ENCODE measurements around the gene LHX2. TPM values are rescaled to one million over a fixed set of nuclear protein-coding genes. Genes with fewer than 3 reads are reported as not detected.

LHX2 gene
- total RNA-seq, 2 experiments from 2014 or later = not detected

DNA sequence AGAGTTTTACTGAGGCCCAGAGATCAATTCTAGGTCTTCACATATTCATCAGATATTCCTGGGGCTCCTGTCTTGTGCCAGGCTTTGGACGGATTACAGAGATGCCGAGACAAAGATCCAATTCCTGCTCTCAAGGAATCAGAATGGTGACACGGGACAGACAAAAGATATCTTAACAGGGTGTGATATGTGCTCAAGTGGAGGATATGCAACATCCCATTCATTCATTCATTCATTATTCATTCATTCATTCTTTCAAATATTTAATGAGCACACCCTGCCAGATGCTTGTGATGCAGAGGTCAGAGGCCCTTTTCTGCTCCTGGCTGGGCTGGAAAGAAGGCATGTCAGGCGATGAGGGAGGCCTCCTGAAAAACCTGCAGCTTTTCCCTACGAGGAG, 21.8 kb downstream of the LHX2 start:
- POLR2A ChIA-PET = interaction anchor here (0.9 kb wide), 1 partner anchor 341 kb away, joined by 4 read pairs; no protein-coding TSS in a partner anchor
- H3K27me3 Mint-ChIP-seq (ENCODE audit: low read depth) = peaks cover 44% of the 10 kb centered on the region
- no peaks in the 10 kb centered on the region for H3K4me1 Mint-ChIP-seq (ENCODE audit: low read depth)
- no peak for DNase-seq
- H3K36me3 Mint-ChIP-seq (ENCODE audit: low read depth) = no peaks in the 10 kb centered on the region
- no peak overlapping the region for H3K27ac Mint-ChIP-seq
- no peaks in the 10 kb centered on the region for H3K9me3 Mint-ChIP-seq (ENCODE audit: insufficient read depth)
- no peak overlapping the region for H3K4me3 Mint-ChIP-seq
- no peak for ATAC-seq
- CTCF ChIA-PET = interaction anchor here (1.8 kb wide), 1 partner anchor 8 kb away, joined by 4 read pairs; no protein-coding TSS in a partner anchor

DNA sequence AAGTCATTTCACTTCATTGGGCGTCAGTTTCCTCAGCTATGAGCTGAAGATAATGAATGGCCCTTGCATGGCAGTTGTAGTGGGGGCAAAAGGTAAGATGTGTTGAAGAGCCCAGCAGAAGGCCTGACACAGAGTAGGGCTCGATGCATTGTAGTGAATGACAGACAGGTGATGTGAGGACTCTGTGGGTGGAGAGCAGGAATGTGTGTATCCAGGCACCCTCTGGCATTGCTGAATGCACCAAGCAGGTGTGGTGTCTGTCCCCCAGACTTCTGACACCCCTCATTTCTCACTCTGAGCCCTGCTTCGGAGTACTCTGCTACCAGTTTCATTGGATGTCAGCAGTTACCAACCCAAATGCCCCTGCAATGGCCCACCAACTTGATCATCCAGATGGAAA, 22.4 kb downstream of the LHX2 start:
- Mint-ChIP-seq H3K4me1 (ENCODE audit: low read depth) (no peaks in the 10 kb centered on the region), H3K27me3 (ENCODE audit: low read depth) (peaks cover 44% of the 10 kb centered on the region), H3K36me3 (ENCODE audit: low read depth) (no peaks in the 10 kb centered on the region), H3K4me3 (no peak overlapping the region), H3K9me3 (ENCODE audit: insufficient read depth) (no peaks in the 10 kb centered on the region), H3K27ac (no peak overlapping the region)
- DNase-seq (no peak), ATAC-seq (no peak)
- ChIA-PET POLR2A (interaction anchor here (0.9 kb wide), 1 partner anchor 340 kb away, joined by 4 read pairs; no protein-coding TSS in a partner anchor), CTCF (no interaction called here)

DNA sequence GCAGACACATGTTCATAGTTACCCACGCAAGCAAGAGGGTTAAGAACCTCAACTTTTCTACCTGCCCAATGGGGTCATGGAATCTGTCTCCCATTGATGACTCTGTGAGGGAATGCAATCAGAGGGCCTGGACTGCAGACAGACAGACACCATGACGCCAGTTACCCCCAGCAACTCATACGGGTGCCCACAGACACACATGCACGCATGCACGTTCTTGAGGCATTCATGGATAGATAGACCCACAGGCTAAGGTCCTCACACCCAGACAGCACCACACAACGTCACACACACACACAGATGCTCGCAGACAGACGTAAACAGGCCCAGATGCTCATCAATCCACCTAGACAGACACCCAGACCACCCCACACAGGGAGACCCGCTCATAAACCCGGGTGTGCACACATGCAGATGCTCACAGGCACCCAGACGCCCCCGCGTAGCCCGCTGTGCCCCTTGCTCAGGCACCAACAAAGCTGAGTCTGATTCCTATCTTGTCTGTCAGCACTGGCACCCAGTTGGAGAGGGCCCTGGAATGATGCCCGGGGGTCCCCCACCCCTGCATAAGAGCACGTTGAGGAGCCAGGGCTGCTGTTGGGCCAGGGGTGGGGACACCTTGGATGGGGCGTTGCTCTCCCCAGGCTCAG, 23.6 kb downstream of the LHX2 start:
- H3K4me3 Mint-ChIP-seq = no peak overlapping the region
- H3K4me1 Mint-ChIP-seq (ENCODE audit: low read depth) = no peaks in the 10 kb centered on the region
- H3K36me3 Mint-ChIP-seq (ENCODE audit: low read depth) = no peaks in the 10 kb centered on the region
- no peak overlapping the region for H3K27ac Mint-ChIP-seq
- ATAC-seq = no peak
- CTCF ChIA-PET = no interaction called here
- POLR2A ChIA-PET = no interaction called here
- H3K27me3 Mint-ChIP-seq (ENCODE audit: low read depth) = peaks cover 54% of the 10 kb centered on the region
- DNase-seq = no peak
- H3K9me3 Mint-ChIP-seq (ENCODE audit: insufficient read depth) = no peaks in the 10 kb centered on the region

DNA sequence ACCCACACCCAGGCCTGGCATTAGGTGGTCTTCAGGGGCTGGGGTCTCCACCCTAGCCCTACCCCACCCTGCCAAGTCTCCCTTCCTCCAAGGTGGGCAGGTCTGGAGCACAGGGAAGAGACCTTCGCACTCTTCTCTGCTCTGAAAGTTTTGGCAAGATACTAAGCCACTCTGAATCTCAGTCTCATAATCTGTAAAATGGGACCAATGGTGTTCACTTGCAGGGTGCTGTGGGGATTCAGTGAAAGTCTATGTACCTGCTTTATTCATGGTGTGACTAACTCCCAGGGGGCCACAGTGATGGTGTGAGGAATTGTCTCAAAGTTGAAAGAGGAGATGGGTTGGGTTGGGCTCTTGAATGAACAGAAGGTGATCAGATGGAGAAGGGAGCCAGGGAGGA, 25.0 kb downstream of the LHX2 start:
- ATAC-seq = no peak
- Mint-ChIP-seq H3K27ac (no peak overlapping the region), H3K27me3 (ENCODE audit: low read depth) (peaks cover 54% of the 10 kb centered on the region), H3K36me3 (ENCODE audit: low read depth) (no peaks in the 10 kb centered on the region), H3K4me1 (ENCODE audit: low read depth) (peaks cover 2% of the 10 kb centered on the region), H3K9me3 (ENCODE audit: insufficient read depth) (no peaks in the 10 kb centered on the region), H3K4me3 (no peak overlapping the region)
- no peak for DNase-seq
- ChIA-PET POLR2A (no interaction called here), CTCF (no interaction called here)

DNA sequence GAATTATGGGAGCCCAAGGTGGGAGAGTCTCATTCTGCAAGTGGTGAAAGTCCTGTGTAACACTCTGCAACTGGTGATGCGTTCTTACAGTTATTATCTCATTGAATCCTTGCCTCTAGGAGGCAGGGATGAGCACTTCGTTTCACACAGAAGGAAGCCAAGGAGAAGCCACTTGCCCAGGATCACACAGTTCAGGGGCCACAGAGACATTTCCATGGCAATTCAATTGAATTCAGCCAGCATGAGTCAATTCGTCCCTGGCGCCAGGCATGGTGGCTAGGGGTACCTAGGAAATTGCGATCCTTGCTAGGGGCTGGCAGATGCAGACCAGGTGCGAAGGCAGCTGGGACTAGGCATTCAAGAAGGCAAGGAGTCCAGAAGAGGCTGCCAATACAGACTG, 26.2 kb downstream of the LHX2 start:
- no peak for DNase-seq
- Mint-ChIP-seq H3K27me3 (ENCODE audit: low read depth) (peaks cover 52% of the 10 kb centered on the region), H3K27ac (no peak overlapping the region), H3K4me3 (no peak overlapping the region), H3K9me3 (ENCODE audit: insufficient read depth) (no peaks in the 10 kb centered on the region), H3K4me1 (ENCODE audit: low read depth) (peaks cover 2% of the 10 kb centered on the region), H3K36me3 (ENCODE audit: low read depth) (no peaks in the 10 kb centered on the region)
- ATAC-seq = no peak
- POLR2A ChIA-PET = no interaction called here
- CTCF ChIA-PET = interaction anchor here (3.4 kb wide), 1 partner anchor 33 kb away, joined by 15 read pairs; no protein-coding TSS in a partner anchor

DNA sequence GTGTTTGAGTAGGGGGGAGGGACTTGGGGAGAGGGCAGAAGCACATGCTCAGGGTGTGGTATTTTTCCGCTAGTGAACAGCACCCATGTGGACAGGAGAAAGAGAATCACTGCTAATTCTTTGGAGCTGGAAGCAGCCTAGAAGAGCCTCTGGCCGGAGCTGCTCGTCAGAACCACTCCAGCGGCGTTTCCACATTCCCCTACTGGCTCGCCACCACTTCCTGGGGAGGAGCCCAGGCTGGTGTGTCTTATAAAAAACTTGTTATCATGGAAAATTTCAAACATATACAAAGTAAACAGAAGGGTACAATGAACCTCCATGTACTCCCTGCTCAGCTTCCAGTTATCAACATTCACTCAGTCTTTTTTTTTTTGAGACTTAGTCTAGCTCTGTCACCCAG, 26.7 kb downstream of the LHX2 start:
- CTCF ChIA-PET = interaction anchor here (0.7 to 3.4 kb wide), 3 partner anchors 34 to 255 kb away, joined by 3 to 15 read pairs (median 3); no protein-coding TSS in a partner anchor

DNA sequence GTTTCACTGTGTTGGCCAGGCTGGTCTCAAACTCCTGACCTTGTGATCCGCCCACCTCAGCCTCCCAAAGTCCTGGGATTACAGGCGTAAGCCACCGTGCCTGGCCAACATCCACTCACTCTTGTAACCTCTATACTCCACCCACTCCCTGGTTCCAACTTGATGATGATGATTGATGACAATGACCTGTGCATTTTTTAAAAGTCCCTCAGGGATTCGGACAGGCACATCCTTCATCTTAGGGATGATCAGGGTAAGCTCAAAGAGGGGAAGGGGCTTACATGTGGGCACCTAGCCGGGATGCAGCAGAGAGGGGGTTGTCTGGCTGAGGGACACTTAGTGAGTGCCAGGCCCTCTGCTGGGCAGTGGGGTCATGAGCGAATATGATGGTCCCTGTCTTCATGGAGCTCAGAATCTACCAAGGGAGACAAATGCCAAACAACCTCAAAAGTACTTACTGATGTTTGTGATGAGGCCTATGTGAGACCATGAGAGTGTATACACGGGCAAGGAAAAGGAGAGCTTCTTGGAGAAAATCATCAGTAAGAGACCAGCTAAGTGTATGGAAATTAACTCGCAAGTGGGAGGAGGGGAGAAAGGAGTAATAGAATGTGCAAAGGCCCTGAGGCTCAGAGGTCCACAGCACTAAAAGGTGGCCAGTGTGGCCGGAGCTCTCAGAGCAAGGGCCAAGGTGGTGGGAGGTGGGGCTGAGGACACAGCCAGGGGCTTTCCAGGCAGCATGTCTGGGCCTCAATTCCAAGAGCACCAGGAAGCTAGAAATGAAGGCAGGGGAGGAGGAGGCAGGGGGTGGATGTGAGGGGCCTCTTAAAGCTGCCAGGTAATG, 27.4 kb downstream of the LHX2 start:
- ChIA-PET POLR2A (interaction anchor here (0.7 kb wide), 1 partner anchor 239 kb away, joined by 3 read pairs; no protein-coding TSS in a partner anchor), CTCF (interaction anchor here (0.7 to 3.4 kb wide), 5 partner anchors 16 to 491 kb away, joined by 3 to 15 read pairs (median 3); no protein-coding TSS in a partner anchor)
- H3K27ac Mint-ChIP-seq = no peak overlapping the region
- H3K4me1 Mint-ChIP-seq (ENCODE audit: low read depth) = peaks cover 2% of the 10 kb centered on the region
- no peak overlapping the region for H3K4me3 Mint-ChIP-seq
- H3K9me3 Mint-ChIP-seq (ENCODE audit: insufficient read depth) = no peaks in the 10 kb centered on the region
- DNase-seq (no peak), ATAC-seq (no peak)
- no peaks in the 10 kb centered on the region for H3K36me3 Mint-ChIP-seq (ENCODE audit: low read depth)
- H3K27me3 Mint-ChIP-seq (ENCODE audit: low read depth) = peaks cover 45% of the 10 kb centered on the region

More for the DNA sequence above, 26.7 kb downstream of the LHX2 start:
- H3K4me3 Mint-ChIP-seq = no peak overlapping the region
- no peaks in the 10 kb centered on the region for H3K9me3 Mint-ChIP-seq (ENCODE audit: insufficient read depth)
- ATAC-seq (no peak), DNase-seq (no peak)
- H3K27ac Mint-ChIP-seq = no peak overlapping the region
- peaks cover 49% of the 10 kb centered on the region for H3K27me3 Mint-ChIP-seq (ENCODE audit: low read depth)
- POLR2A ChIA-PET = no interaction called here
- peaks cover 2% of the 10 kb centered on the region for H3K4me1 Mint-ChIP-seq (ENCODE audit: low read depth)
- no peaks in the 10 kb centered on the region for H3K36me3 Mint-ChIP-seq (ENCODE audit: low read depth)

DNA sequence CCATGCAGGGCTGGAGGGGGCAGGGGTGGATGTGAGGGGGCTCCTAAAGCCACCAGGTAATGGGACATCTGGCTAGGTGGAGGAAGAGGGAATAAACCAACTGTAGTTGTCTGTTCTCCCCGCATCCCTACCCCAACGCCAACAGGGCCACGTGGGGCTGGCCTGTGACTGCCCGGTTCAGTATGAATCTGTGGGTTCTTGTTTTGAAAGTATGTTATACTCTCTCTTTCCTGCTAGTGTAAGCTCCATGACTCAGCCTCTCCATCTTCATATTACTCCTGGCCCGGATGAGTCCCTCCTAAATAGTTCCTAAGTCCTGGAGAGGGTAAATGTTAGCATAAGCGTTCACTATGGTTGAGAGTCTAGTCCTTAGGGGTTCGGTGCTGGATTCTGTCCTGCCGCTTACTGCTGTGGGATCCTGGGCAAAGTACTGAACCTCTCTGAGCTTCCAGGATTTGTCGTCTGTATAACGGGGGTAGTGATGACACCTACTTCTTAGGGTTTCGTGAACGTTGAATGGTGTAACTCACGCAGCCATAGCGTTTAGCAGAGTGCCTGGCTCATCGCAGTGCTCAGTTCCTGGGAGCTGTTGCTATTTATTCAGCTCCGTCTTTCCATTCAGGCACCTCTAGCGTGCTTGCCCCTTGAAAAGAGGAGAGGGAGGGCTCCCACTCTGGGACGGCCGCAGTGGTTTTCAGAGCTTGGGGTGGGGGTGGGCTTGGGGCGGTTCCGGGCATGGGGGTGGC, 28.8 kb downstream of the LHX2 start:
- no peak for DNase-seq
- ChIA-PET POLR2A (no interaction called here), CTCF (interaction anchor here (0.8 to 3.4 kb wide), 30 partner anchors 8 to 686 kb away, joined by 3 to 40 read pairs (median 4); no protein-coding TSS in a partner anchor)
- Mint-ChIP-seq H3K27ac (no peak overlapping the region), H3K9me3 (ENCODE audit: insufficient read depth) (no peaks in the 10 kb centered on the region), H3K36me3 (ENCODE audit: low read depth) (no peaks in the 10 kb centered on the region), H3K4me1 (ENCODE audit: low read depth) (peaks cover 2% of the 10 kb centered on the region), H3K27me3 (ENCODE audit: low read depth) (peaks cover 45% of the 10 kb centered on the region), H3K4me3 (no peak overlapping the region)
- peak; percentile 7 for ATAC-seq

DNA sequence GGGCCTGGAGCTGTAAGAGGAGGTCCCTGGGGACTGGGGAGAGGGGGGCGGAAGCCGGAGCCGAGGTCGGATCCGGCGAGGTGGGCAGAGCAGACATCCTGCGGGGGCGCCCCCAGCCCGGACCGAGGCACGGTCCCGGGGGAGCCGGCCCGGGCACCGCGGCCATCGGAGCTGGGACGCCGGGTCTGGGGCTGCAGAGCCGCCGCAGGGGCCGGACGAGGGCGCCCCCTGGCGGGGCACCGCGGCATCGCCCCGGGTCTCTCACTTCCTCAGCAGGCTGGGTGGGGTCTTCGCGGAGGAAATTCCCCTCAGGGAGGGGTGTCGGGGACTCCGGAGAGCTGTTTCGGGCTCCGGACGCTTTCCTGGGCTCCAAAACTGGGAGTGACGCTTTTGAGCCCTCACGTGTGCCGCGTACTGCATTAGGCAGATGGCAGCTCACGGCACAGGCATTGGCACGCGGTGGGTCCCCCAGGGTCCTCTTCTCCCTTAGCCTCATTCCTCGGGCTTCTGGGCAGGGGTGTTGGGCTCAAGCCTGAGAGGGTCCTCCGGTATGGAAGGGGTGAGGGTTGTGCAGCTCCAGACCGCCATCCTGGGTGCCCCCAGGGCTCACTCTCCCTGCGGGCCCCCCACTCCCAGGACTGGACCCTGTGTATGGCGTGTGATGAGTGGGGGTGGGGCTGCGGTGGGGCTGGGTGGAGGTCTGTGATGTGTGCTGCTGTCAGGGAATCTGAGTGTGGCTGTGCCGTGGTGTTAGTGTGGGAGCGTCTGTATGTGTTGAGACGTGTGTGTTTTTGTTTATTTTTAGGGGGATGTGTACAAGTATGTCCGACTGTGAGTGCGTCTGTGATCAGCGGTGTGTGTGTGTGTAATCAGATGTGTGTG, 29.6 kb downstream of the LHX2 start:
- ATAC-seq = peak; percentile 57
- Mint-ChIP-seq H3K4me3 (no peak overlapping the region), H3K4me1 (ENCODE audit: low read depth) (peaks cover 2% of the 10 kb centered on the region), H3K9me3 (ENCODE audit: insufficient read depth) (no peaks in the 10 kb centered on the region), H3K27ac (no peak overlapping the region), H3K36me3 (ENCODE audit: low read depth) (no peaks in the 10 kb centered on the region), H3K27me3 (ENCODE audit: low read depth) (peaks cover 44% of the 10 kb centered on the region)
- ChIA-PET CTCF (interaction anchor here (0.8 to 3.4 kb wide), 30 partner anchors 9 to 687 kb away, joined by 3 to 40 read pairs (median 4); no protein-coding TSS in a partner anchor), POLR2A (no interaction called here)
- peak; percentile 56 for DNase-seq

DNA sequence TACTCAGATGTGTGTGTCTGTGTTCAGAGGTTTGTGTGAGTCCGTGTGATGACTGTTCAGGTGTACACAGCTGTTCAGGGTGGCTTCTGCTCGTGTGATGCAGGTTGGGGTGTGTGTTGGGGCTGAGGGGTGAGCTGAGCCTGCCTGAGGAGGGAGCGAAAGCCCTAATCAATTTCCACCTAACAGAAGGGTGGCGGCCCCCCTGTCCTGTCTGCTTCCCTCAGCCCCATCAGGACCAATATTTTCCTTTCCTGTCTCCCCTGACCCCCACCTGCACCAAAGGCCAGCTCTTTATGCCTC, 30.2 kb downstream of the LHX2 start:
- Mint-ChIP-seq H3K4me1 (ENCODE audit: low read depth) (peaks cover 2% of the 10 kb centered on the region), H3K4me3 (no peak overlapping the region), H3K9me3 (ENCODE audit: insufficient read depth) (no peaks in the 10 kb centered on the region), H3K36me3 (ENCODE audit: low read depth) (no peaks in the 10 kb centered on the region), H3K27me3 (ENCODE audit: low read depth) (peaks cover 48% of the 10 kb centered on the region), H3K27ac (no peak overlapping the region)
- POLR2A ChIA-PET = no interaction called here
- CTCF ChIA-PET = interaction anchor here (0.8 to 2.3 kb wide), 11 partner anchors 9 to 656 kb away, joined by 3 to 40 read pairs (median 5); no protein-coding TSS in a partner anchor
- no peak for ATAC-seq
- DNase-seq = no peak

DNA sequence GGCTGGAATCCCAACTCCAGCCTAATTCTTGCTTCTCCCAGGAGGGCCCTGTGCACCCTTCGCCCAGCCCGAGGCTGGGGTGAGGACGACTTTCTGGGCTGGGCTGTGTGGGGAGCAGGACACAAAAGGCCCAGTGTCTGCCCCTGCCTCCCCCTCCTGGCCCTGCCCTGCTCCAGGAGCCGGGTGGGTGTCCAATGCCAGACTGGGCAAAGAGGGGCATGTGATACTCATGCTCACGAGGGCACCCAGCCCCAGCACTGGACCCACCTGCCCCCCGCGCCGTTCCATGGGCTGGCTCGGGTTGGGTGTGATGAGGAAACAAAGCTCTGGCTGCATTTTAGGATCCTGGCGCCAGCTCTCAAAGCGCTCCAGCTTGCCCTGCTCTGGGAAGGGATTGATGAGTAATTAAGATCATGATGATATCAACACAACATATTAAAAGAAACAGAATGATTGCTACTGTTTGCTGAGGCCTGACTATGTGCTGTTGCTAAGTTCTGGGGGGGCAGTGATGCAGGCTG, 30.7 kb downstream of the LHX2 start:
- Mint-ChIP-seq H3K27ac (no peak overlapping the region), H3K27me3 (ENCODE audit: low read depth) (peaks cover 51% of the 10 kb centered on the region), H3K4me1 (ENCODE audit: low read depth) (peaks cover 2% of the 10 kb centered on the region), H3K4me3 (no peak overlapping the region), H3K9me3 (ENCODE audit: insufficient read depth) (no peaks in the 10 kb centered on the region), H3K36me3 (ENCODE audit: low read depth) (no peaks in the 10 kb centered on the region)
- ATAC-seq (no peak), DNase-seq (no peak)
- POLR2A ChIA-PET = no interaction called here
- CTCF ChIA-PET = interaction anchor here (1.1 to 2.3 kb wide), 4 partner anchors 318 to 656 kb away, joined by 3 to 40 read pairs (median 10); no protein-coding TSS in a partner anchor
